HG03097 (cell line): Measurements from ENCODE around the gene APBA2.
"Not testable (repeated sequence)": the region's sequence is repeated elsewhere in the genome, so short reads cannot be mapped to it uniquely, and the experiment has no call there.

ENCODE experiments used
- ATAC-seq: cut with Tn5 transposase; IDR thresholded peaks from one replicate; pipeline ENCODE4 v1.9.1; 2021; ENCODE audit not compliant: unreplicated experiment, low FRiP score

The APBA2 gene

GRCh38 chr15:28876845-28877185 is 9.0 kb upstream of the APBA2 start:
- ATAC-seq, result no peak

DNA sequence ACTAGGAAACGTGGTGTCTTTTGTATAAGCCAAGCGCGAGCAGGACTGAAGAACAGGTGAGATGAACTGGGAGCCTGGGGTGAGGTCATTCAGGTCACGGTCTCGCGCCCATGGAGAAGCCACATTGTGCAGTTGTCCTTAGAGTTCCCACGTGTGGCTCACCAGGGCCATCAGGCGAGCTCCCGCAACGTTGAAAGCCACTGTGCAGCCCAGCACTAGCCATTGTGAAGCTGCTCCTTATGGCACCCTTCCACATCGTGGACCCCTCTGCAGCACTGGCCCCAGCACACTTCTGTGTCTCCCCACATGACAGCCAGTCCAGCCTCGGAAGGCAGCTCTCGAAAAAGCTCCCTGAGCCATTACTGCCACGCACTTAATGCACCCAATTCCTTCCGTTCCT is 7.6 kb upstream of the APBA2 start:
- ATAC-seq, result no peak

GRCh38 chr15:28879551-28879950 is 6.2 kb upstream of the APBA2 start:
- no peak for ATAC-seq

DNA sequence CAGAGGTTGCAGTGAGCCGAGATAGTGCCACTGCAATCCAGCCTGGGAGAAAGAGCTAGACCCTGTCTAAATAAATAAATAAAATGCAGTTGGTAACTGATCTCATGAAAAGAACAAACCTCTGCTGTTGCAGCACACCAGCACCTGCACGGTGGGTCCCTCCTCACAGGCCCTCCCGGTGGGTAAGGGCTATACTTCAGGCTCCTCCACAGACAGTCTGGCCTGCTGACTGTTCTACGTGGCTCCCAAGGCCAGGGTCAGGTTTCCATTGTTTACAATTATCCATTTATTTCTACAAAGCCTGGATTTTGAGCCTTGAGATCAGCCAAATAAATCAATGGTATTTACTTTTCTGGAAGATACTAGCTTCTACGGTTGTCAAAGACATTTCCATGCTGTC is 5.1 kb upstream of the APBA2 start:
- no peak for ATAC-seq

DNA sequence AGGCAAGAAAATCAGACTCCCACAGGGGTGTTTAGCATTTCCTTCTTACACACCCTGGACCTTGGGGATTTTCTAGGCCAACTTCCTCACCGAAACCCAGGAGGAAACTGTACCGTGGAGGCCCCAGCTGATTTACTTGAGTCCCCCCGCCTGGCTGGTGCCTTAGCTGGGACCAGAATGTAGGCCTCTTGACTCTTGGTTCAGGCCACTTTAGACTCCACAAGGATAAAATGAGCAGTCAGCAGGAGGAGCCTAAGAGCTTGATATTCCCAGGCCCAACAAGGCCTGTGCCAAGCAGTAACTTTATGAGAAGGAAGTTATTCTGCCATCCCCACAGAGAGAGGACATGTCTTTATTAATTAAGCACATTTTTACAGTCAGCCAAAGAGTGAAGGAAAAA is 4.6 kb upstream of the APBA2 start:
- ATAC-seq, result no peak

DNA sequence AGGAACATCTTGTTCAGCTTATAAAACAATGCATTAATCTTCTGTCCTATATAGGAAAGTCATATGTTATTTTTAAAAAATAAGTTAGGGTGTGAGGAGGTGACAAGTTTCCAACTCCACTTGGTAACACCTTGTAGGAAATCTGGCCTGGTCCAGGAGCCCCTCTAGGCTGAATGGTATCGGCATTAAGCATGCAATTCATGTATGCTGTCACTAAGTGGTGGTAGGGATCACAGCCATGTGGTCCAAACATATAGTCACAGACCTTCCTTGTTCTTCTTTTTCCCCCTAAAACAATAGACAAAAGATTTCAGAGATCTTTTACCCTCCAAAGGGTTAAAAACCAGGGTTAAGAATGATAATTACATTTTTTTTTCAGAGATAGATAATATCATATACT is 4.2 kb upstream of the APBA2 start:
- ATAC-seq, result no peak

DNA sequence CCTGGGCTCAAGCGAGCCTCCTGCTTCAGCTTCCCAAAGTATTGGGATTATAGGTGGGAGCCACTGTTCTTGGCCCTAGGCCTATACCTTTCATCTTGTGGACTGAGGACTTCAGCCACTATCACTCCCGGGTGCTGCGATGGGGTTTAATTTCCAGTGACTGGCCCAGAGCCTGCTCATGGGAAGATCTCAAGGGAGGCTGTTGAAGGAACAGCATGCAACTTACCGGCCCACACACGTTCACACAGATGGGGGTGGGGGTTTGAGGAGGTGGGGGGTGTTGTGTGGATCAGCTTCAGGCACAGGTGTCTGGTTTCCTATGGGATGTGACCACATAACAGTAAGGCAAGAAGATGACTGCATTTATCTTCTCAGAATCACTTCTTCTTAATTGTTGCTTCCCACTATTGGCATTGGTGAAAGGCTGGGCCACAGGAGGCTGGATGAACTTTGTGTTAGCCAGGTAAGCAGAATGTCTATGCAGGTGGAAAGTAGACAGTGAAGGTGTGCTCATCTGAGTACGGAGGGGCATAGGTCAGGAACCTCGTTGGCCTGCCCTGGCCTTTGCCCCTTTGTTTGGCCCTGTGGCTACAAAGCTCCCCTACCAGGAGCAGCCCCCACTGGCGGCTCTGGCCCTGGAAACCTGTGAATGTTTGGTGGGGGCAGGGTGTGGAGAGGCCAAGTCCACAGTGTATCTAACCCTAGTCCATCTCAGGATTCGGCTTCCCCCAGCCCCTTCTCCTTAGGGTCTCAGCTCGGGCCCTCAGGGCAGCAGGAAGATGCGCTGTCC is 1.4 kb upstream of the APBA2 start:
- ATAC-seq, result no peak

DNA sequence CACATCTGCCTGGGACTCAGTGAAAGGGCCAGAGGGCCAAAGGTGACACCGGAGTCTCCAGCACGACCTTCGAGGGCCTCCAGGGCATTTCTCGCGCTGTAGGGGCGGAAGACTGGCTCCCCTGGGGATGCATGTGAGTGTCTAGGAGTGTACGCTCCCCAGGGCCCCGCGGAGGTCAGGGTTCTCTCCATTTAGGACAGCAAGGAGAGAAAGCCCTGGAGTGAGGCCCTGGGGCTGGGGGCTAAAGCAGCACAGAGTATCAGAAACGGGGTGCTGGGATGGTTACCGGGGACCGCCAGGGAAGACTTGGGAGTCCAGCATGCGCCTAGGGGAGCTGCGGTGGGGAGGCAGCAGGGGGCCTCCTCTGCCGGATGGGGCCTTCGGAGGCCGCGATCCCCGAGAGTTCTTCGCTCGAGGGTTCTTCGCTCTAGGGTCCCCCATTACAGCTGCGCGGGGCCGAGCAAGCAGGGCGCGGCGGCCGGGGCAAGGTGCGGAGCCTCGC is 595 bp upstream of the APBA2 start:
- no peak for ATAC-seq

DNA sequence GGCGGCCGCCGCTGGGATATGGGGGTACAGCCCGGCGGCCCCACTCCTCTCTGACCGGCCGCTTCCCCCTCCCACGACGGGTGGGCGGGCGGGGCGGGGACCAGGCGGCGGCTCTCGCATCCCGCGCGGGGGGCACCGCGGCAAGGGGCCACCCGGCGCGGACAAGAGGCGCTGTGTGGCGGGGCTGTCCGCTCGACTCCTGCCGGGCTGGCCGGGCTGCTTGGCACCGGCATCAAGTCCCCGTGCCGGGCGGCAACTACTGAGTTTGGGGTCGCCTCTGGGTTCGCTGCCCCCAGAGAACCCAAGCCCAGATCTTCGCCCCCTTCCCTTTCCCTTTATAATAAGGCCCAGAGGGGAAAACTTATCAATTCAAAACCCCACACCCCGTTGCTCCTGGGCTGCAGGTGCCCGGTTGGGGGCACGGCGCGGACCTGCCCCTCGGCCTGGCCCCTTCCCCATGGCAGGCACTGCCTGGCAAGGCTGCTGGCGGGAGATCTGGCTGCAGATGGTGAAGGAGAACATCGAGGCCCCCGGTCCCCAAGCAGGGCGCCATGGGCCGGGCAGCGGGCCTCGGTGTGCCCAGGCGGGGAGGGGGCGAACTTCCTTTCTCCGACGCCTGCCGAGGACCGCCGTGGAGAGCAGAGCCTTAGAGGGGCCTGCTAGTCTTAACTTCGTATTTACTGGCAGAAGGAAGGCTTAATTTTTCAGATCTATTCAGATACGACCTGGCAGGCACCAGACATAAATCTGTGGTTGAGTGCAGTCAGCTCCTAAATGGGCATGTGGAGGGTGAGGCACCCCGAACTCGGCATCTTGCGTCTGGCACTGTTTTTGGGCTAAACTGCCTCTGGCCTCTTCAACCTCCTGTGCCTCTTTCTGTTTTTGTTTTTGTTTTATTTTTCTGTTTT is 911 bp downstream of the APBA2 start:
- no peak for ATAC-seq

DNA sequence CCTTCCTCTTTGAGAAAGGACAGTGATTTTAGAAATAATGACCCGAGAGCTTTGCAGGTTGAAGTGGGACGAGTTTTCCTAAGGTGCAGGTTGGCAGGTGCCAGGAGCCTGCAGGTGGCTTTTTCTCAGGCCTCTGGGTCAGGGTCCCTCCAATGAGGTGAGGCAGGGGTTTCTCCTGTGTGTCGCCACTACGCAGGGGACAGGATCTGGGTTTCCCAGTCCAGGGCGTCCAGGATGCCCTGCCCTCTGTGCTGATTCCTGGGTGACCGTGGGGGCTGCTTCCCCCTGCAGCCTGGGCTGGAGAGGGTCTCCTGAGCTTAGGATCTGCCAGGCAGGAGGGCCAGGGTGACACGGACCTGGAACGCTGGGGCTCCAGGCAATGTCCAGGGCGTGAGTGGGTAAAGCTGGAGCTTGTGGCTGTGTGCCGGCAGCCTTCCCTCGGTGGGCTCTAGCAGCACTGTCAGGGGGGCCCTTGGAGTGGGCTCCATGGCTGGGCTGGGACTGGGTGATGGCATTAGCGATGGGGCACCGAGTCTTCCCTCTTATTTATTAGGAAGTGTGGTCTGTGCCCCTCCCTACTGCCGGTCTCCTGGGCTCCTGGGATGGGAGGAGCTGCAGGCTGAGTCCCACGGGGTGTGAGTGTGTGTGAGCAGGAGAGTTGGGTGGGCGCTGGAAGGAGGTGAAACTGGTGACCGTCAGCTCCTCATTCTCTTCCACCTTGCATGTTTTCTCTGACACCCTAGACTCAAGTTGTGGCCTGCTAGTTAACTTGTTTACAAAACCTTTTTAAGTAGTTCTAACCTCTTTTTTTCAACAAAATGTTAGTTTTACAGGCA is 1.8 kb downstream of the APBA2 start:
- no peak for ATAC-seq

DNA sequence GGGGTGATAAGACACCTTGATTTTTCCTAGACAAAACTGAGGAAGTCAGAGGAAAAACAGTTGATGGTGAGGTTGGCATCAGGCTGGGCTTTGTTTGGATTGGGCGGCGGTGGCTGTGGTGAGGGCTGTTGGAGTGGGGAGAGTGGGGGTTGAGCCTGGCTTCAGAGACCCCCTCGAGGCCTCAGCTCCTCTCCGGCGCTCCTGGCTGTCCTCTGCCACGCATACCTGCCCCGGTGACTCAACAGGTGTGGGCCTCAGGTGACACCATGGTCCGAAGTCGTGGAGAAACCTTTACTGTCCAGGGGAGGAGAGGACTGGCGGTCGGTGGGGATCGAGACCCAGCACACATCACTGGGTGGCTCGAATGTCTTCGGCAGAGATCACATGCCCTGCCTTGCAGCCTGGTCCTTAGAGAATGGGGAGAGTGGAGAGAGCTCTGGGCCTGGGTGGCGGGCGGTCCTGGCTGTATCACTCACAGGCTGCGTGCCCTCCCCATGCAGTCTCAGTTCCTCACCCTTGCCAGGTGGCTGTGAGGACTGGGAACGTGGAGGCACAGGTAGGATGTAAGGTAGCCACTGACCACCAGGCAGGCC is 2.6 kb downstream of the APBA2 start:
- no peak for ATAC-seq

GRCh38 chr15:28888900-28889299 is 3.1 kb downstream of the APBA2 start:
- no peak for ATAC-seq

DNA sequence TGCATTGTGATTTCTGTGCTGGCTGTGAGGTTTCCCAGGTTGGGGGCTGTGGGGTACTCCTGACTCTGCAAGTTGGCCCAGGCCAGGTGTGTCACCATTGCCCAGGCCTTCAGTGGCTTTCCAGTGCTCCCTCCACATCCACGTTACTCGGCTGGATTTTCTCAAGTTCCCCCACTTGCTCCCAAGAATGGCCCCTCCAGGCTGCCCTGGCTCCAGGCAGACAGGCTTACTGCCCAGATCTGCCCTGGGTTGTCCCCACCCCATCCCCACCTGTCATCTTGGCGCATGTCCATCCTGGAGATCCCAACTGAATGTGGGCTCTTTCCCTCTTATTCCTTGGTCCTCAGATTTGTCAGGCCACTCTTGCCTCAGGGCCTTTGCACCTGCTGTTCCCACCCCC is 3.6 kb downstream of the APBA2 start:
- no peak for ATAC-seq

DNA sequence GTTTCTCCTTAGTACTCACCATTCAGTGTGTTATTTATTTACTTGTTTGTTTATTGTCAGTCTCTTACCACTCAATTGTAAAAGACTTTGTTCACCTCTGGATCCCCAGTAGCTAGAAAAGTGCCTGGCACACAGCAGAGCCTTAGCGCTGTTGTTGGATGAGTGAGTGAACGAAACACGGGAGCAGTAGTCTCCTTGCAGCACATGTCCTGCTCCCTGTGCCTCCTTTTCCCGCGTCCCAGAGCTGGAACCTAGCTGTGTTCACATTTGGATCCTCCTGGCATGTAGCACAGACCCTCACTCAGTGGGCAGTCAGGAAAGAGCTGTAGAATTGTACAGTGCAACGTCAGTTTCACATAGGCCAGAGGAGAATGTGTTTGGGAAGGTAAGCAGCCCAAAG is 4.1 kb downstream of the APBA2 start:
- ATAC-seq, result not testable (repeated sequence)

DNA sequence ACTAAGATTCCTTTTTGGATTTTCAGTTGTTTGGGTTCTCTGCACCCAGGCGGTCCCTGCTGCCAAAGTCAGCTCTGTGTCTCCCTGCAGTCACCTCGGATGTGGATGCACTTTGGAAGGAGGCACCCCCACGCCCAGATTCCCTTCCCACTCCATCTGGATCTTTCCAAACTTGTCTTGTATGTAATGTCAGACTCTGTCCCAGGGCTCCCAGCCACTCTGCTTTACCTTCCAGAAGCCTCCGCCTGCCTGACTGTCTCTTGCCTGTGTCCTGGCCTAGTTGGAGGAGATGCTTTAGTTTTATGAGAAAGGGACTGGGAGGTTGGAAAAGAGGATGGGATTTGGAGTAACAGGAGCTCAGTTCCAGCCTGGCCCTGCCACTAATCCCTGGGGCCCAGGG is 4.5 kb downstream of the APBA2 start:
- not testable (repeated sequence) for ATAC-seq

GRCh38 chr15:28890711-28891495 is 5.1 kb downstream of the APBA2 start:
- ATAC-seq, result no peak

- ATAC-seq, result no peak
Observed at GRCh38 chr15:28891588-28891987, 5.8 kb downstream of the APBA2 start.

GRCh38 chr15:28892789-28893610 is 7.2 kb downstream of the APBA2 start:
- ATAC-seq, result no peak

DNA sequence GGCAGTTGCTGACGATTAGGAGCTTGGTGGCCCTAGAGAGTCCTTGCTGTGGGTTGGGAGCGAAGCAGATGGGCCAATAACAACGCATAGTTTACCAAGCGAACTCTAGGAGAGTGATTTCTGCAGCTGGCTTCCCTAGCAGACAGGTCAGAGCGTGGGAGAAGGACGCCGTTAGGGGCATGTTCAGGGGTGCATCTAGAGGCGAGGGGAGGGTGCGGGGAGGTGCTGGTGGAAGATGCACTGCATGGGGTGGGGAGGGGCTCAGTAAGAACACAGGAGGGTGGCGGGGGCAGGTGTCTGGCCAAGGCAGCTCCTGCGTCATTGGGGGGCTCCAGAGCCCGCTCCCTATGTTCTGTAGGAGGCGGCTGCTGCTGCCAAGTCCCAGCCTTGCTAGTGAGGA is 8.9 kb downstream of the APBA2 start:
- ATAC-seq, result no peak
